A172 (cell line): ENCODE results near the gene RHOXF1. TPM values are rescaled to one million over a fixed set of nuclear protein-coding genes. Genes with fewer than 3 reads are reported as not detected.
"Not testable (repeated sequence)": the region's sequence is repeated elsewhere in the genome, so short reads cannot be mapped to it uniquely, and the experiment has no call there.

Experiments used
- DNase-seq: peaks from one replicate; pipeline ENCODE4 v3.0.0-alpha.2; 2015; ENCODE audit warnings: low spot score
- total RNA-seq: library from RNA; depleted of rRNA; stranded (reverse); fragments of >200 nt; shearing (Covaris generic); gene quantifications from 2 replicates; pipeline ENCODE4 v1.2.3, GENCODE V29; 2014; rRNA removed

RHOXF1 gene
- total RNA-seq, 1 experiment from 2014 or later: not detected

DNA sequence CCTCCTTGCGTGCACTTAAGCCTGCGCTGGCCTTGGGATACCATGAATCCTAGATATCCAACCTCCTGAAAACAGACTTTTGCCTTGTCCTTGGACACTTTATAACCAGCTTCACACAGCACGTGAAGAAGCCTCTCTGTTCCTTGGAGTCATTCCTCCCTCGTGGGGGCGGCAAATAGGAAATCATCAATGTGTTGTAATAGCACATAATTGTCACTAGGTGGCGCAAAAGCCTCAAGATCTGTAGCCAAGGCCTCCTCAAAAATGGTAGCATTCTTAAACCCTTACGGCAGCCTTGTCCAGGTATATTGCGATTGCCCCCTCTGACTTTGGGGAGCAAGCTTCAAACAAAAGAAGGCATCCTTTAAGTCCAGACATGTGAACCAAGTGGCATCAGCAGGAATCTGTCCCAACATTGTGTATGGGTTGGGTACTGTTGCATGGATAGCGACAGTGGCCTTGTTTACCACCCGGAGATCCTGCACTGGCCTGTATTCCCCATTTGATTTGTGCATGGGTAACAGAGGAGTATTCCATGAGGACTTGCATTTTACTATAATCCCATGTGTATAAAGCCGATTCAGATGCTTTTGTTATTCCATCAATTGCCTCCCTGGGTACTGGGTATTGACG is 30.0 kb downstream of the RHOXF1 start:
- DNase-seq: not testable (repeated sequence)

GRCh38 chrX:120077590-120077989 is 38.1 kb downstream of the RHOXF1 start, which contains the start of gene RHOXF2B:
Gene RHOXF2B, minus strand, starts transcription at chrX:120077690. Its CDS starts 138 bp downstream, at chrX:120077552.
- DNase-seq: not testable (repeated sequence)

GRCh38 chrX:120066169-120066568 is 49.5 kb downstream of the RHOXF1 start:
- DNase-seq: not testable (repeated sequence)

Other genes with a start within 250 kb of the RHOXF1 start
- gene RNF113A, start 244.2 kb downstream of the RHOXF1 start, total RNA-seq: 6.6 and 7.8 TPM in 2 replicates
- 55.7 and 60.9 TPM in 2 replicates for gene NDUFA1, start 244.1 kb downstream of the RHOXF1 start, total RNA-seq
- gene AKAP14, start 220.0 kb downstream of the RHOXF1 start, total RNA-seq: not detected in 2 replicates
- 2.5 and 2.8 TPM in 2 replicates for gene NKAP, start 172.2 kb downstream of the RHOXF1 start, total RNA-seq
- gene RHOXF2B, start 38.2 kb downstream of the RHOXF1 start, total RNA-seq: not detected in 2 replicates
- not detected in 2 replicates for gene RHOXF2, start 42.7 kb upstream of the RHOXF1 start, total RNA-seq
- gene ZBTB33, start 134.9 kb upstream of the RHOXF1 start, total RNA-seq: 11.2 and 12.7 TPM in 2 replicates
- gene TMEM255A, start 195.5 kb upstream of the RHOXF1 start, total RNA-seq: 4.0 and 4.6 TPM in 2 replicates
- gene ATP1B4, start 246.2 kb upstream of the RHOXF1 start, total RNA-seq: not detected in 2 replicates